HG03095 (cell line): ENCODE results near the gene CYP39A1.

Experiments
- ATAC-seq: cut with Tn5 transposase; IDR thresholded peaks from one replicate; pipeline ENCODE4 v1.9.1; 2021; ENCODE audit warnings: moderate library complexity; ENCODE audit not compliant: unreplicated experiment

Gene CYP39A1

DNA sequence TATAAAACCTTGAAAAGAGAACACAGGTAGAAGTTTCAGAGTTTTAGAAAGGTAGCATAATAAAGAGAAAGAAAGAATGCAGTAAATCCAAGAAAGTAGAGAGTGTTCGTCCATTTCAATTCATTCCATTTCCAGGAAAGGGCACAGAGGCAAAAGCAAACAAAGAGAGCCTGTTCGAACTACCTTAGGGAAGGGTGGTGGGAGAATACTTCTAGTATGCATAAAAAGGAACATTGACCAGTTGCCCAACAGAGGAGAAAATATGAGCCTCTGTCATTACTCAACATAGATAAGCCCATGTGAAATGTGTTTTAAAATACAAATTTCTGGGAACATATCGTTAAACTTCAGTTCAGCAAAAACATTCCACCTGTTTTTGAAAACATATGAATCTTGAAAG is 60.6 kb downstream of the CYP39A1 start:
- ATAC-seq = no peak

DNA sequence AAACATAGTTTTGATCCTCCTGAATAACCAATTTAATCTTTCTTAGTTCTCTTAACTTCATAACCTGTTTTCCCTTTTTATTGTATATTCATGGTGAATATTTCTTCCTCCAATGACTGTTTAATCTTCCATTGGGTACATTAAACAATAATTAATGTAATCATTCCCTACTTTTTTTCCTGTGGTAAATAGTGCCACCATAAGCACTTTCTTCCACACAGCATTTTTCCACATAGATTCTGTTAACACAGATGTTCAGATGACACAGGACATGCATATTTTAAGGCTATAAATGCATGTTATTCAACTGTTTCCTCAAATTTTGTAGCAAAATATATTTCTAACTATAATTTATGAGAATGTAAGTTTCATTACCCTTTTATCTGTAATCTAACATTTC is 61.9 kb downstream of the CYP39A1 start:
- ATAC-seq = no peak

DNA sequence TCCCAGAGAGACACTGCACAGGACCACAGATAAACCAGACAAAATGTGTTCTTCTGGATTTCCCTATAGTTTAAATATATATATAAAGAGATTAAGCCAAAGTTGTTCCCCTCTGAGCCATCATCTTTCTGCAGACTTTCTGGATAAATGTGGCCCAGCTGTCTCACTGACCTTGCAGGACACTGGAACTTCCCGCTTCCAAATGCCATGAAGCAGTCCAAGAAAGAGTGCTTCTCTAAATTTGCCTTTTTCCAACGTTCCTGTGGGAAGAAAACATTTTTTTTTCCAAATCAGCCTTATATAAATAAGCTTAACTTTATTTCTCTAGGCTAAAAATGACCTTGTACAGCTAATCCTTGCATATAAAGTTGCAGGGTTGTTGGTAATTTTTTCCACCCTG is 65.7 kb downstream of the CYP39A1 start:
- no peak for ATAC-seq

DNA sequence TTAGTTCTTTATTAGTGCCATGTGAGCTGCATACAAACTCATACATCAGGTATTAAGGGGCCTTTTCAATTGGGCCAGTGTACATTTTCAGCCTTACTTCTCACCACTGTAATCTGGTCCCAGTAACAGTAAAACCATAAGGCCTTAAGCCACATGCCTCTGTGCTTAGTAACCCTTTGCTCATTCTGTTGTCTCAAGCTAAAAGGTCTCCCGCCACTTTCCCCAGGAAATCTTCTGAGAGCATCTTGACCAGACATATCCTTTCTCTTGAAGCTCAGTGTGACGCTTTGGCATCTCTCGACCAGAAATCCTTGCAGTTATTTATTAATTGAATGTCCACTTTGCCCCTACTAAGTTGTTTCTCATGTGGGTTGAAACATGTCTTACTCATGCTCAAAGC is 68.0 kb downstream of the CYP39A1 start:
- ATAC-seq = no peak

DNA sequence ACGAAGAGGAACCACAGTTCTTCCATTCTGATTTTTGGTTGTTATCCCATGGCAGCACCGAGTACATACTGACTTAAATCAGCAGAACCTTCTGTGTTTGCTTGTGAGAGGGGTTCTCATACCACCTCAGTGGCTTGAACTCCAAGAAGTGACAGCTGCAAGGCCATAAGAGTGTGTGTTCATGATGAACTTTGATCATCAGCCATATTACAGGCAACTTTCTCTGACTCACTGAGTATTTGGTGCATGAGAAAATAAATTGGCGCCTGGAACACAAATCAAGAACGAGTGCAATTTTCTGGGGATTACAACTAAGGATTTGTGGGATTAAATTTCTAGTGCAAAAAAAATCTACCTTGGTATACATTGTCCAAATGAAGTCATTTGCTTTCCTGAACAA is 68.9 kb downstream of the CYP39A1 start:
- ATAC-seq = no peak

DNA sequence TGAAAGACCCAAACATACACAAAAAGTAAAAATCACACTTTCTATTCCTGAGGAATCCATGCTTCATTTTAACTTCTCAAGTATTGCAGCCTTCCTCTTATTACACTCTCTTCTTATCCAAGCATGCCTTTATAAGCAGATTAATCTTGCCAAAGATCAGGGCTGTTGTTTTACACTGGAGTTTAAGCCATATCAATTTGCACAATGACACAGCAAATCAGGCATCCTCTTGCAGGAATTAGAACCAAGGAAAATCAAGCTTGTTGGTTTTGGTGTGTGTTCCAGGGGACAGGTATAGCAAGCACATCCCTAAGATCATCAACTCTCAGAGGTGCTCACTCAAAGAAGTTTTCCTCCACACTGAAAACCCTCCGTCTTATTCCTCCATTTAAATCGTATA is 69.5 kb downstream of the CYP39A1 start:
- ATAC-seq = no peak

DNA sequence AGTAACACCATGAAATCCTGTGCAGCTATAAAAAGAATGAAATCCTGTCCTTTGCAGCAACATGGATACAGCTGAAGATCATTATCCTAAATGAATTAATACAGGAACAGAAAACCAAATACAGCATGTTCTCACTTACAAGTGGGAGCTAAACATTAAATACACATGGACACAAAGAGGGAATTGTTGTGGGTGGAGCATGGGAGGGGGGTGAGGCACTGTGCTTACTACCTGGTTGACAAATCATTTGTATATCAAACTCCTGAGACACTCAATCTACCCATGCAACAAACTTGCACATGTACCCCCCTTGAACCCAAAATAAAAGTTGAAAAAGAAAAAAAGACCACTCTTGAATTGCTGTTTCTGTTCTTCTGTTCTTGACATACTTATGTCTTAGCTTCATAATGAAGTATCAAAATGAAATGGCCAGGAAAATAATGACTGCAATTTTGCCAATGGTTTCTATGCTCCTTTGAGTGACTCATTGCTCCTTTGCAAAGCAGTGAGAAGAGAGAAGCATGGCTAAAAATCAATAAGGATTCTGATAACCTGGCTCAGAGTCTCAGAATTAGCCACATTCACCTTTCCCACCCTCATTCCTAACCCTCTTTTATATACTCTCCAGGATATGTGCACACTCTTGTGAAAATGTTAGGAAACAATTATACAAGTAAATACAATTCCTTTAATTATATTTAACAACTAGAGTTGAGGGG is 71.0 kb downstream of the CYP39A1 start:
- no peak for ATAC-seq

DNA sequence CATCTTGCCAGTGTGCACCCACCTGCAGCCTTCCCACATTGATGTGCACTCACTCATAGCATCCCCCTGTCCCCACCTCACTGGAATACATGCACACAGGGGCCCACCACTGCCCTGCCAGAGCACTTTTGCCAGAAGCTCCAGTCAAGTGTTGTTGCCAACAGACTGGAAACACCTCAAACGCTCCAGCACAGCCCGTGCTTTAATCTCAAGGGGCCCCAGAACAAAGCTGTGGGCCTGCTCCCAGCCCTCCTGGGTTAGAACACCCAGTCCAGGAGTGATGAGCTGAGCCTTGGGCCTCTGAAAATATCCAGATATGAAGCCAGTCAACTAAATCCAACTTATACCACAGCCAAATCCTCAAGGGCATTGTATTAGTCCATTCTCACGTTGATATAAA is 77.1 kb downstream of the CYP39A1 start:
- ATAC-seq = no peak

DNA sequence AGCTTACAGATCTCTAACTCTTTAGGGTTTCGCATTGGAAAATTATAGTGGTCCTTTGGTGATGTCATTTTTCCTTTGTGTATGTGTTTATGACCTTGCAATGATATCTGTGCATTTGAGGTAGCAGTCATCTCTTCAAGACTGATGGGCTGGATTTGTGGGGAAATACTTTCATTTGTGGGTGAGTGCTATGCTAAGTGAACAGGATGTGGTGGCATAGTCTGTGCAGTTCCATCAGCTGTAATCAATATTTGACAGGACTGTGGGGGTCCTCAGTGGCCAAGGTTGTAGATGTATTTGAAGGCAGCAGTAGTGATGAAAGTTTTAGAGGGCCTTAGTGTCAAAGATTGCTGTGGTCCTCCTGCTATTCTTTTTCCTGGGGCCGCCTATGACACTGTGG is 79.5 kb downstream of the CYP39A1 start:
- ATAC-seq = no peak

DNA sequence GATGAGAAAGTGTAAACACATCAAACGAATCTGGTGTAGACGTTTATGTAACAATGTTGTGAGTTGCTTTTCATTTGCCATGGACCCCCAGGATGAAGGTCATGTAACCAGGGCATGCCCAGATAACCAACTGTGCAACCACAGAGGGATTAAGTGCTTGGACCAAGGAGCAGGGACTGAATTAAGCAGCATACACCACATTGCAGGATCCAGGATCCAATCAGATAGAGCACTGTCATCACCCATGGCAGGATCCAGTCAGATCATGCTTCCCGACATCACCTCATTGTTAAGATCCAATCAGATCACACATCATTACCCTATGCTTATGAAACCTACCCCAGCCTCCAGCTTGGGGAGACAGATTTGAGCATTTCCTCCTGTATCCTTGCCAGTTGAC is 87.1 kb downstream of the CYP39A1 start:
- no peak for ATAC-seq

DNA sequence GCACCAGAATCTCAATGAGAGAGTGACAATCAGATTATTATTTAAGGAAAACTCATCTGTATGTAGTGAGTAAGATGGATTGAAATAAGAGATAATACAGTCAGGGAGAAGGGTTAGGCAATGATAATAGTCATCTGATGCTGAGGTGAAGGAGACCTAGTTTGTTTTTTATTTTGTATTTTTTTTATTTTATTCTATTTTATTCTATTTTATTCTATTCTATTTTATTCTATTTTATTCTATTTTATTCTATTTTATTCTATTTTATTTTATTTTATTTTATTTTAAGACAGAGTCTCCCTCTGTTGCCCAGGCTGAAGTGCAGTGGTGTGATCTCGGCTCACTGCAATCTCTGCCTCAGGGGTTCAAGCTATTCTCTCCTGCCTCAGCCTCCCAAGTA is 88.7 kb downstream of the CYP39A1 start:
- ATAC-seq = no peak

DNA sequence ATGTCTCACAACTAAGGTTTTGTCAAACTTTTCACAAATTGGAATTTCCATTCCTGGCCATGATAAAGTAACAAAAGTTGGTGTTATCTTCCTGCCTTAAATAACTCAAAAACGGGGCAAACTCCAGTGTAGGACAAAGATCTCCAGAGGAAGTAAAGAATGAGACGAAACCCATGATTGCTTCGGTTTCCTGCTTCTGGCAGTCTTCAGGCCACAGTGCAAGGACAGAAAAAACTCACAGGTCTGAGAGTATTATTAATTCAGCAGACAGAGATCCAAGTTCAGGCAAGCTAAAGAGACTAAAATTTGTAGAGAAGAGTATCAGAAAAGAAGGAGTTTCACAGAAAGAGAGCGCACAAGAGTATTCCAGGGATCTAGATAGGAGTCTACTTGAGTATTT is 96.6 kb downstream of the CYP39A1 start:
- ATAC-seq = no peak

DNA sequence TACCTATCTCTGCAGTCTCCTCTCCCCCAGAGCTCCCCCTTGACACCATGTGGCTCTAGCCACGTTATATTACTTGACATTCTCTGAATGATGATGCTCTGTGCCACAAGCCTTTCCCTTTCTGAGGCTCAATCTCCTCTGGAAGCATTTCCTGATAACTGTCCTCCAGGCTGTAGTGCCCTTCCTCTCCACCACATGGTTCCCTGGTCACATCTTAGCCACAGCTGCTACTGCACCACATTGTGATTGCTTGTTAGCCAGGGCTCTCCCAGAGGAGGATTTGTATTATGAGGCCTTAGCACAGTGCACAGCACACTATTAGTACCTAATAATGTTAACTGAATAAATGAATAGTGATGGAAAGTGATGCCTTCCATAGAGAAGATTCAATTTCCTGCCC is 97.5 kb downstream of the CYP39A1 start:
- no peak for ATAC-seq

DNA sequence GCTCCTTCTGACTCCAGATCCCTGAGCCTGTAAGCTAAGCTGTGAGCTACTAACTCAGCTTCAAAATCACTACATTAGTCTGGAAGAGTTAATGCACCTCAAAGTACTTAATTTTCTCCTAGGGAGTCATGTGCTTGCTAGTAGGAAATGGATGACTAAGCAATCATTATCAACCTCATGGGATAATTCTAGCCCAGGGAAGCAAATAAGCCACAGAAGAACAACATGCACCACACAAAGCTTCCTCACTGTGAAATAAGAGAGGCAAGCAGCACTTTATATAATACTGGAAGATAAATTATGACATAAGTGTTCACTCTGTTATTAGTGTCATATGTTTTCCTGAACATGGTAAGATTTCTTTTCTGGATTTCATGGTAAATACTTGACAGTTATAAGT is 103.5 kb downstream of the CYP39A1 start:
- no peak for ATAC-seq

DNA sequence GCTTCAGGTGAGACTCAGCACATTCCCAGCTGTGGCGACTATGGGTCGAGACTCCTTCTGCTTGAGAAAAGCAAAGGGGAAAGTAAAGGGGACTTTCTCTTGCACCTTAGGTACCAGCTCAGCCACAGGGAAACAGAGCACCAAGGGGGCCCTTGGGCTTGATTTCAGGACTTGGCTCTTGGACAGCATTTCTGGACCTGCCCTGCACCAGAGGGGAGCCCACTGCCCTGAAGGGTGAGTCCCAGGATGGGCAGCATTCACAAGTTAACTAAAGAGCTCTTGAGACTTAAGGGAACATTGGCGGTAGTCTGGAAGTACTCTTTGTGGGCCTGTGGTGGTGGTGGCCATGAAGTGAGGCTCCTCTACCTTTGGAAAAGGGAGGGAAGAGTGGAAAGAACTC is 111.1 kb downstream of the CYP39A1 start:
- ATAC-seq = no peak

DNA sequence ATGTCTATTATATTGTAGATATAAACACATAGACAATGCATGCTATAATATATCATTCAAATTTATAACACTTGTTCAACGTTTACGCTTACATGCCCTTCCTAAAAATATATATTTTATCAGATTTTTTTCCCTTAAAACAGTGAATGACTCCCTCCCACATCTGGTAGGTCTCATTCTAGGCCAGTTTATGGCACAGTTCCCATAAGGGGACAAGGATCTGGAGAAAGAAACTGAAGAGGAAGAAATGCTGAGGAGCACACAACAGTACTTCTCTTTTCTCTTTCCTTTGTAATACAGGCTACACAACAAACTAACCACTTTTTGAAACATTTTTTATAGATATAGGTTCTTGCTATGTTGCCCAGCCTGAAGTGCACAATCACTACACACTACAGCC is 112.8 kb downstream of the CYP39A1 start:
- no peak for ATAC-seq

DNA sequence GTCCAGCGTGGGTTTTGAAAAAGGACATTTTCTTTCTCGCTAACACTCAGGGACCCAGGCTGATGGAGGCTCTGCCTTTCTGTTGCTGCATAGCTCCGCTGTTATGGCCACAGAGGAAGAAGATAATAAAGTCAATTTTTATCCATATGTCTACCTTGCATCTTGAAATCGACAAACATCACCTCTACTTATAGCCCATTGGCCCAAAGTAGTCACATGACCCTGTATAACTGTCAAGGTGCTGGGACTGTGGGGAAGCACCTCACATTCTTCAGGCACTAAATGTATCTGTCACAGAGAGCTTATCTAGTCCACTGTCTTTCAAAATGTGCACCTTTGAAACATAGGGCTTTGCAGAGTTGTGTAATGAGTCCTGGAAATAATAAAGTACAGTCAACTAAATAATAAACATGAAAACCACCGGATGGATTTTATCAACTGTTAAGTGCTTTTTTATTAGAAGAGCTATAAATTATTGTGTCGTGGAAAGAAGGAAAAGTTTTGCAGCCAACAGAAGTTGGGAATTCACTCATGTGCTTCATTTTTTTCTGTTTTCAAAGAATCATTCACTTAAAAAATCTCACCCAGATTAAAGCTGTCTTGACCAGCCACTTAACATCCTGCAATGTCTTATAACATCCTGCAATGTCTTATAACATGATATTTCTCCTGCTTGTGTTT is 113.7 kb downstream of the CYP39A1 start:
- no peak for ATAC-seq

DNA sequence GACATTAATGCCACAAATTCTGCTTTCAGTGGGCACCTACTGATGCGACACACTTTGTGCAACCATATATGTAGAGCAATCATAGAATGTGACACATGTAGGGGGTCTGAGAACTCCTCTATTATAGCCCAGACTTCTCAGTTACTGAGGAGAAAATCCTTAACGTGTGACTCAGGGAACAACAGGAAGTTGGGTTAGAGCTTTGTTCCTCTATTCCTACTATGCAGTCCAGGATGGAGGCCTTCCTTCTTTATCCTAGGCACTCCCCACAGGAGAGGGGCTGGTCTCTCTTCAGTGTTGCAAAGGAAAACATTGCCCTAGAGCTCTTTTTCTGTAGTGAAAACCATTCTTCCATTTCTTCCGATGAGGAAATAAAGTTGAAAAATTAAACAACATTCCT is 121.7 kb downstream of the CYP39A1 start:
- no peak for ATAC-seq

DNA sequence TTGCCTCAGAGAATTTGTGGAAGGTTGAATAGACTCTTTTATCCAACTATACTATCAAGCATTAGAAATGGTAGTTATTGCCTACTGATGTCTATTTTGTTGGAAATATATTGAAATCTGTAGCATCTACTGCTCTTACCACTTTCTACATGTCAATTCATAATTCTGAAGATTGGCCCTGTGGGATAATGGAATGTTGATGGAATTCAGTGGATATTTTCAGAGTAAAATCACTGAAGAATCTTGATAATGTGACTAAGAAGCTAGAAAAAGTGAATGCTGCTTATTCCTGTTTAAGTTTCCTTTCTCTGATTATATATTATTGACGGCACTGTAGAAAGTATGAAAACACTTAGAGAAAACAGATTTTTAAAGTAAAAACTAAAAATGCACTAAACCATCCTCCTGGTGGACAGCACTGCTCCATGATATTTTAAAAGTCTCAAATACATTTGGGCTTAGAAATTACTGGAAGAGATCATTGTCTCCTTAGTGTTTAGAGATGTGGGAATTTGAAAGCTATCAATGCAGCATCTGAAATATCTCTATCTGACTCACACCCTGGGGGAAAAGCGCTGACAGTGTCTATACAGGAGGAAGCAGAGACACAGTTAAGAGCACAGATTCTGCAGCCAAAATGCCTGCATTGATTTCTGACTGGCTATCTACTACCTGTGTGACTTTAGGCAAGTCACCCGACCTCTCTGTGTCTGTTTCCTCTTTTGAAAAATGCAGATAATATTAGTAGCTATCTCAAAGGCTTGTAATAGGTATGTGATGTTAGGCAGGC is 123.5 kb downstream of the CYP39A1 start:
- no peak for ATAC-seq

DNA sequence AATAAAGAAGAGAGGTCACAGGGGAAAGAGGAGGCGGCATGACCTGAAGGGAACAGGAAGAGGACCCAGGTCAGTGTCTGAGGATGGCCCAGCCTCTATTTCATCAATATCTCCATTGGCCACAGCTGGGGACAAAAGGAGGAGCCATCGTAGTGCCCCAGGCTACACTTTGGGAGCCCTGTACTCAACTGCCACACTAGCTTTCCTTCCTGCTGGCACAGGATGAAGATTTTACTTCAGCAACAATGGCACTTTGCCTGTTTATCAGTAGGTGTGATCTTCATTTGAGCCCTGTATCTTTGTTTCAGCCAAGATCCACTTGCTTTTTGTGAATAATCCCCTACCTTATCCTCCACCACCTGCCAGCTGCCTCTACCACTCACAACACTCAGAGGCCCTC is 126.0 kb downstream of the CYP39A1 start:
- ATAC-seq = no peak

DNA sequence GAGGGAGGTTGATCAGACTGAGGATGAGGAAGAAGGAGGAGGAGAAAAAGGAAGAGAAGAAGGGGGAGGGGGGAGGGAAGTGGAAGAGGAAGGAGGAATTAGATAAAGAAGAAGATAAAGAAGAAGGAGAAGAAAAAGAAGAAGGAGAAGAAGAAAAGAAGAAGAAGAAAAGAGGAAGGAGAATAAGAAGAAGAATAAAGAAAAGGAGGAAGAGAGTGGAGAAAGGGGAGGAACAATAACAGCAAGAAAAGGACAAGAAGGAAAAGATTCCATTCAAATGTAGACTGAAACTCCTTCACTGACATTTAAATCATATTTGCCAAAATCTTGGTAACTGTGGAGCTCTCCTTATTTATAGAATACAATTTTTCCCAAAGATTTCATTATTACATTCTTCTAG is 127.0 kb downstream of the CYP39A1 start:
- ATAC-seq = no peak

DNA sequence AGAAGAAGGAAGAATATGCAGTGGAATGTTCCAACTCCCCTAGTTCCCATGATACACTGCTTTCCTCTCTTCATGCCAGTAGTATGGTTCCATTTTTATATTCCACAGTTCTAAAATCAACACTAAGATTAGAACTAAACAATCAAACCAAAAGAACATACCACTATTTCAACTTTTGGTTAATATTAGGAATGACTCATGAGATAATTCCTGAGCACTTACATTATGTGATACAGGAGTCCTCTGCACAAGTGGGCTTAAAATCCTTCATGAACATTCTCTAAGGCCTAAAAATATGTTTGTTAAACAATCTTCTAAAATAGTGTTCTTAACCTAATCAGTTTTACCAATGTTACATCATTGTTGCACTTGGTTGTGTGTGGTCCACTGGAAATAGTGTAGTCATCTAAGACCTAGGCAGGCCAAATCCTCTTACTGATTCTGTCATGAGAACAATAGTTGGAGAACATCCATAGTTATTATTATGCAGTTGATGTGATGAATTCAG is 131.1 kb downstream of the CYP39A1 start:
- ATAC-seq = no peak
